Upper lobe of left lung (tissue), 4 donors: ENCODE results near the gene STX8.

Source experiments
- EP300 ChIP-seq, 4 donors: sonication (generic); formaldehyde crosslinking; IDR thresholded peaks; one replicate each; pipeline ENCODE4 v1.5.1; 2017; ENCODE audit warnings: antibody characterized with exemption in 4 of 4, control low read depth in 2 of 4
- POLR2A ChIP-seq, 4 donors: fragments of 450-650 bp; IDR thresholded peaks; one replicate each; pipeline ENCODE4 v1.5.1; 2016 to 2017; ENCODE audit warnings: antibody characterized with exemption in 4 of 4, mild to moderate bottlenecking in 2 of 4
- POLR2AphosphoS5 ChIP-seq, 2 donors: sonication (generic); formaldehyde crosslinking; IDR thresholded peaks; one replicate each; pipeline ENCODE4 v1.5.1; 2017; ENCODE audit warnings: antibody characterized with exemption in 2 of 2
- TF ChIP-seq, protein P1 (sequence below), 6 experiments: fragments of 450-650 bp in 4 of 6; fragments of 200-600 bp in 2 of 6; sonication (generic) in 2 of 6; IDR thresholded peaks; one replicate each; pipeline ENCODE4 v1.5.1; 2016 to 2019; ENCODE audit warnings: antibody characterized with exemption in 6 of 6

DNA sequence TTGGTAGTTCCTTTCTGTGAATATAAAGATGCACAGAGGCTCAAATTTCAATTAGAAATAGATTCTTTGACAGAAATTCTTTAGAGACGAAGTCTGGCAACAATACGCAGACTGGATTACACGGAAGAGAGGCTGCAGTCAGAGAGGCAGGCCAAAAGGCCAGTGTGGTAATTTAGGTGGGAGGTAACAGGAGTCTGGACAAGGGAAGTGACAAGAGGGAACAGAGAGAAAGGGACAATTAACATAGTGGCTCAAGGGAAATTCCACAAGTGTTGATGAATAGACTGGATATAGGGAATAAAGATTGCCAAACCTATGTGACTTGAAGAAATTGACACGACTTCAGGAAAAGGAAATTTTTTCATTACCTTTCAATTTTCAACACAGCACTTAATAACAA, 54.6 kb downstream of the STX8 start:
- TF ChIP-seq POLR2A (IDR thresholded peaks at IDR 0.05) (no peak), EP300 (IDR thresholded peaks at IDR 0.05) (no peak), POLR2AphosphoS5 (IDR thresholded peaks at IDR 0.05) (no peak)
- TF ChIP-seq, protein P1, sequence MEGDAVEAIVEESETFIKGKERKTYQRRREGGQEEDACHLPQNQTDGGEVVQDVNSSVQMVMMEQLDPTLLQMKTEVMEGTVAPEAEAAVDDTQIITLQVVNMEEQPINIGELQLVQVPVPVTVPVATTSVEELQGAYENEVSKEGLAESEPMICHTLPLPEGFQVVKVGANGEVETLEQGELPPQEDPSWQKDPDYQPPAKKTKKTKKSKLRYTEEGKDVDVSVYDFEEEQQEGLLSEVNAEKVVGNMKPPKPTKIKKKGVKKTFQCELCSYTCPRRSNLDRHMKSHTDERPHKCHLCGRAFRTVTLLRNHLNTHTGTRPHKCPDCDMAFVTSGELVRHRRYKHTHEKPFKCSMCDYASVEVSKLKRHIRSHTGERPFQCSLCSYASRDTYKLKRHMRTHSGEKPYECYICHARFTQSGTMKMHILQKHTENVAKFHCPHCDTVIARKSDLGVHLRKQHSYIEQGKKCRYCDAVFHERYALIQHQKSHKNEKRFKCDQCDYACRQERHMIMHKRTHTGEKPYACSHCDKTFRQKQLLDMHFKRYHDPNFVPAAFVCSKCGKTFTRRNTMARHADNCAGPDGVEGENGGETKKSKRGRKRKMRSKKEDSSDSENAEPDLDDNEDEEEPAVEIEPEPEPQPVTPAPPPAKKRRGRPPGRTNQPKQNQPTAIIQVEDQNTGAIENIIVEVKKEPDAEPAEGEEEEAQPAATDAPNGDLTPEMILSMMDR (IDR thresholded peaks at IDR 0.05): no peak
